Lower leg skin (tissue), 4 donors: ENCODE measurements around the gene THBS2. TPM values are rescaled to one million over a fixed set of nuclear protein-coding genes. Genes with fewer than 3 reads are reported as not detected.
A peak's percentile ranks its signal among the peaks of the same experiment; 100 is the strongest.

Experiments used
- DNase-seq, 2 donors: peaks; one replicate each; pipeline ENCODE4 v3.0.0-alpha.2; 2019; ENCODE audit warnings: low spot score in 2 of 2
- H3K4me3 ChIP-seq: fragments of 200-600 bp; sonication (generic); 2 replicates; pipeline ENCODE4 v1.5.1; 2017; ENCODE audit warnings: mild to moderate bottlenecking, low read depth; ENCODE audit not compliant: poor library complexity, severe bottlenecking
- POLR2A ChIP-seq, 2 donors: fragments of 450-650 bp; IDR thresholded peaks; one replicate each; pipeline ENCODE4 v1.6.1; 2016 to 2017; ENCODE audit warnings: antibody characterized with exemption in 2 of 2, mild to moderate bottlenecking in 1 of 2, moderate library complexity in 1 of 2
- WGBS, 2 donors: methylation state at CpG; one replicate each; pipeline ENCODE4 v1.1.5; 2018; 5-methylcytosine and 5-hydroxymethylcytosine counted together
- intact Hi-C: fragments of 100-400 bp; cut with DNase I; formaldehyde crosslinking; loops from one replicate; pipeline ENCODE4 v1.15.0; 2023; ENCODE audit warnings: low total_unique reads
- total RNA-seq, 4 donors: library from RNA; depleted of rRNA; stranded (reverse); fragments of >200 nt; gene quantifications; one replicate each; pipeline ENCODE4 v1.1.0, GENCODE V29; 2016
- TF ChIP-seq, protein P1 (sequence below), 3 donors: fragments of 450-650 bp; IDR thresholded peaks; one replicate each; pipeline ENCODE4 v1.5.1; 2016; ENCODE audit warnings: antibody characterized with exemption in 3 of 3, mild to moderate bottlenecking in 3 of 3, moderate library complexity in 2 of 3

Gene THBS2
- total RNA-seq, 4 donors from 2014 or later: 72.1 to 135 (median 103) TPM

DNA sequence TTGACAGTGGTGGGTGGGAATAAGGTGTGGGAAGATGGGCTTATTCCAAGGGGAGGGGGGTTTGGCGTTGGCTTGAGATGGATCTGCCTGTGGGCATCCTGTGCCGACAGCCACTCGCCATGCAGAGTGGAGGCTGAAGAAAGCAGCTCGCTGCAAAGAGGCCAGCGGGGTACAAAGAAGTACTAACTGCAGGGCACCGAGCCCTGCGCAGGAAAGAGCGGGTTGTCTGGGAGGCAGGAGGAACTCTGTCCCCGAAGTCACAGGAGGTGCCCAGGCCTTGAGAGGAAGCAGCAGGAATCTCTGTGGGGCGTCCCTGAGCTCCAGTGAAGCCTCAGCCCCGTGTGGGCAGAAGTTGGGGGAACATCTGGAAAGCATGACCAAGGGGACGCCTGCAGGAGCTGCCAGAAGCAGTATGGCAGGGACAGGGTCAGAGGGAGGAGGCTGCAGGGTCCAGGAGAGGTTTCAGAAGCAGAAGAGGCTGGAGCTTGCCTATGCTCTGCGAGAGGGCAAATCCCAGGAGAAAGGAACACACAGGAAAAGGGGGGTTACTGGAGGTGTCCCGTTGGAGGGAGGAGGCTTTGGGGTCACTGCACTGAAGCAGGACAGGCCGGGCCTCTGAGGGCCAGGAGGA is 77.2 kb downstream of the THBS2 start:
- DNase-seq: peak in 1 of 2 donors; percentile 77
- WGBS, 2 donors: 81 to 89% methylated on average over 15 of the region's 15 CpGs
- no peak overlapping the region for H3K4me3 ChIP-seq
- intact Hi-C loops: no loop called here
- no peak for TF ChIP-seq POLR2A (IDR thresholded peaks at IDR 0.05)
- TF ChIP-seq, protein P1, sequence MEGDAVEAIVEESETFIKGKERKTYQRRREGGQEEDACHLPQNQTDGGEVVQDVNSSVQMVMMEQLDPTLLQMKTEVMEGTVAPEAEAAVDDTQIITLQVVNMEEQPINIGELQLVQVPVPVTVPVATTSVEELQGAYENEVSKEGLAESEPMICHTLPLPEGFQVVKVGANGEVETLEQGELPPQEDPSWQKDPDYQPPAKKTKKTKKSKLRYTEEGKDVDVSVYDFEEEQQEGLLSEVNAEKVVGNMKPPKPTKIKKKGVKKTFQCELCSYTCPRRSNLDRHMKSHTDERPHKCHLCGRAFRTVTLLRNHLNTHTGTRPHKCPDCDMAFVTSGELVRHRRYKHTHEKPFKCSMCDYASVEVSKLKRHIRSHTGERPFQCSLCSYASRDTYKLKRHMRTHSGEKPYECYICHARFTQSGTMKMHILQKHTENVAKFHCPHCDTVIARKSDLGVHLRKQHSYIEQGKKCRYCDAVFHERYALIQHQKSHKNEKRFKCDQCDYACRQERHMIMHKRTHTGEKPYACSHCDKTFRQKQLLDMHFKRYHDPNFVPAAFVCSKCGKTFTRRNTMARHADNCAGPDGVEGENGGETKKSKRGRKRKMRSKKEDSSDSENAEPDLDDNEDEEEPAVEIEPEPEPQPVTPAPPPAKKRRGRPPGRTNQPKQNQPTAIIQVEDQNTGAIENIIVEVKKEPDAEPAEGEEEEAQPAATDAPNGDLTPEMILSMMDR (IDR thresholded peaks at IDR 0.05): no peak

DNA sequence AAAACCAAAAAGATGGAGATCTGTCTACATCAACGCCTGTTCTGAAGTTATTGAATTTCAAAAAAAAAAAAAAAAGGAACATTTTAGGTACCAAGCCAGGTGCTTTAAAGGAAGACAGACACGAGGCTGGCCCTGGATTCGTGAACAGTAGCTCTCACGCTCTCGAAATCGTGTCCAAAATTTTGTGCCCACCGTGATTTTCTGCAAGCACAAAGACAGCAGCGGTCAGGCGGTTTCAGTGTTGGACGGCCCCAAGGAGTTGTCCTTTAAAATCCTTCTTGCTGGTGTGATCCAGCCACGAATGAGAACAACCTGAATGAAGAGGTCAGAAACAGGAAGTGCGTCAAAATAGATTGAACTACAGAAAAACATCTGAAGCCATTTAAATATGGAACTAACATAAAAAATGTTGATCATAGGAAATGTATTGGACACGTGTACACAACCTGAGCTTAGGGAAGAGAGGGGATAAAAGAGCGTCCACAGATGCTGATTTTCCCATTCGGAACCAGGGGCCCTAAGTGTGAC is 78.2 kb downstream of the THBS2 start:
- TF ChIP-seq, protein P1 (IDR thresholded peaks at IDR 0.05): no peak
- no peak for TF ChIP-seq POLR2A (IDR thresholded peaks at IDR 0.05)
- no peak overlapping the region for H3K4me3 ChIP-seq
- 87 to 90% methylated on average over 15 of the region's 15 CpGs for WGBS, 2 donors
- intact Hi-C loops: no loop called here
- DNase-seq: peak in 1 of 2 donors; percentile 81

DNA sequence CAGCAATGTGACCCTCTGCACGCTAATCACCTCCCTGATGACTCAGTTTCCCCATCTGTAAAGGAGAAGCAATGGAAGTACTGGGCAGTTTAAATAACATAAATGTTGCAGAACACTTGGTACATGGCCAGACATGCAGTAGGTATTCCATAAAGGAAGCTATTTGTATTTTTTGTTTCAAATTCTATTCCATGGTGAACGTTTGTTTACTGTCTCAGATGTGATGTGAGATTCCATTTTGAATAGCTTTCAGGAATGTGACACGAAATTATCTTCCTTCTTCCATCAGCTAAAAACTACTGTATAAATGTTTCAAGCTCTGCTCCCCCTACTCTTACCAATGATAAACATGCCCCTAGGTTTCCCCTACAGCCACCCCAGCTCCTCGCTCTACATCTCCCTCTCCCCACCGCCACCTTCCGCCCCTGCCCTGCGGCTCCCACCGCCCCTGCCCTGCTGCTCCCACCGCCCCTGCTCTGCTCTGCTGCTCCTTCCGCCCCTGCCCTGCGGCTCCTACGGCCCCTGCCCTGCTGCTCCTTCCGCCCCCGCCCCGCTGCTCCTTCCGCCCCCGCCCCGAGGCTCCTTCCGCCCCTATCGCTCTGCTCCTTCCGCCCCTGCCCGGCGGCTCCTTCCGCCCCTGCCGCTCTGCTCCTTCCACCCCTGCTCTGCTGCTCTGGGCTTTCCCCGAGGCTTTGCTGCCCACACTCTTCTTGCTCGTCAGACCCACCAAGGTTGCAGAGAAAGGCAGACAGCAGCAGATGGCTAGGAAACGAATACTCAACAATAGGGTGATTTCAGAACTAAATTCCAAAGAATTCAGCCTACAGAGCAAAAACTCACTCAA is 78.9 kb downstream of the THBS2 start:
- H3K4me3 ChIP-seq: no peak overlapping the region
- DNase-seq: peak in 1 of 2 donors; percentile 52
- no peak for TF ChIP-seq POLR2A (IDR thresholded peaks at IDR 0.05)
- WGBS, 2 donors: 60 to 85% methylated on average over 26 to 27 of the region's 28 CpGs
- intact Hi-C loops: no loop called here

DNA sequence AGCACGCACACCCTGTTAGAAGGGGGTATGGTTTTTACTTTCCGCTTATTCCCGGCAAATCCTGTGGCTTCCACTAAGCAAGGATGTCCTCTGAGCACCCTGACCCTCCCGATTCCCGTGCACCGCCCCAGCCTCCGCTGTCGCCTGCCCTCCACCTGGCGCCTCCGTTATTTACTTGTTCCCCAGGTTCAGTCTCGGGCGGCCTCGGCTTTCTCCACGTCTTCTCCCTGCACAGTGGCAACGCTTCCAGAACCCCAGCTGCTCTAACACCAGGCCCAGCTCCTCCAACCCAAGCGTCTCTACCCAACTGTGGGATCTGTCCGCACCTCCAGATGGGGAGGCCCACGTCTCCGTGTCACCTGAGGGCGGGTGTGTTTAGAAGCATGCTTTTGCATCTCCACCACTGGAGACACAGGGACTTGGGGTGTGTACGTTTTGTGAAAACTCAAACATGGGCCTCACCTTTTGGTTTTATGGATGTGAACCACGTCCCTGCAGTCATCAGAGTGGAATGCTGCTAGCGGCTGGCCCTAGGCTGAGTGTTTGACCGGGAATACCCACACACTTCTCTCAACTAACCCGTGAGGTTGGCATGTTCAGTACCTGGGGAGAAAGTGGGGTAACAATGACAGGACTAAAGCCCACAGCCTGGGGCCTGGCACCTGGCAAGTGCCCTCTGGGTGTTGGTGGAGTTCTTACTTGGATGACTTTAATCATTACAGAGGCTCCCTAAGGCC is 79.9 kb downstream of the THBS2 start:
- TF ChIP-seq, protein P1 (IDR thresholded peaks at IDR 0.05): no peak
- TF ChIP-seq POLR2A (IDR thresholded peaks at IDR 0.05): no peak
- DNase-seq: peak in 1 of 2 donors; percentile 85
- H3K4me3 ChIP-seq: no peak overlapping the region
- intact Hi-C loops: no loop called here
- WGBS, 2 donors: 90 to 94% methylated on average over 25 of the region's 25 CpGs

DNA sequence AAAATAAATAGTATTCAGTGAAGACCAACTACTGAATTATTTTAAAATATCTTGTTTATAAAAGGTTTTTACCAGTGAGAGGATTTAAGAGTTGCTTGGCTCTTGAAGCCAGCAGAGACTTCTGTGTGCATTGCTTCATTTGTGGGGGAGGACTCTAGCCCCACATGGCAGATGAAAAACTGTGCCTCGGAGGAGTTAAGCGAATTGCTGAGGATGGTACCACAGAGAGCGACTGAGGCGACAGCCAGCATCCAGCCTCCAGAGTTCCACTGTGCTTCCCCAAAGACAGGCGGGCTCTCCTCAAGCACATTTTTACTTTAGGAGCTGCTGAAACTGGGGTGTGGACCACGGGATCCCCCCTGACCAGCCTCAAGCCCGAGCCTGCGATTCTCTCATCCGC is 80.7 kb downstream of the THBS2 start:
- intact Hi-C loops: no loop called here
- 82 to 91% methylated on average over 9 of the region's 9 CpGs for WGBS, 2 donors
- TF ChIP-seq POLR2A (IDR thresholded peaks at IDR 0.05): no peak
- TF ChIP-seq, protein P1 (IDR thresholded peaks at IDR 0.05): no peak
- peak in 1 of 2 donors; percentile 79 for DNase-seq
- H3K4me3 ChIP-seq: no peak overlapping the region
